Activated CD4-positive, CD25-positive, alpha-beta regulatory T cell (primary cell): ENCODE results near the gene NRGN.
"Not testable (repeated sequence)": the region's sequence is repeated elsewhere in the genome, so short reads cannot be mapped to it uniquely, and the experiment has no call there.

Source experiments
- DNase-seq, 4 experiments: peaks; one replicate each; lab custom pipeline; 2025; lab: John Stamatoyannopoulos, UW

NRGN gene

GRCh38 chr11:124757320-124757719, 17.6 kb downstream of the NRGN start:
- DNase-seq, result no peak

GRCh38 chr11:124758355-124759265, 18.9 kb downstream of the NRGN start:
- DNase-seq, result peak in 3 of 4 experiments; percentile 37 to 41 (median 40)

GRCh38 chr11:124759266-124760204, 19.8 kb downstream of the NRGN start:
- DNase-seq, result no peak

- no peak for DNase-seq
Measured at GRCh38 chr11:124760205-124760652, 20.5 kb downstream of the NRGN start.

DNA sequence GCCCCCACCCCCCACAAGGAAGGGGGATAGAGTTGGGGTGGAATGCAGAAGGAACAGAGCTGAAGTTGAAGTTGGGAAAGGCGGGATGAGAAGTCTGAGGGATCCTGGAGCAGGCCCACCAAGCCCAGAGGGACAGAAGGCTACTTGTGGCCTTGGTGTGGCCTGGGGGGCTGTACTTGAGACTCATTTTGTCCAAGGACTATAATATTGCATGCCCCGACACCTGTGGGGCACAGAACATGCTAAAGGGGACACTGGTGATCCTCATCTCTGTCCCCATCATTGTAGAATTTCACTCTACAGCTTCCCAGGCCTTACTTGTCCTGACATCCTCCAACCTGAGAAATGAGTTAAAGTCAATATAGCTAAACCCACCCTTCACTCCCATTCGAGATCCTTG, 21.1 kb downstream of the NRGN start:
- no peak for DNase-seq

DNA sequence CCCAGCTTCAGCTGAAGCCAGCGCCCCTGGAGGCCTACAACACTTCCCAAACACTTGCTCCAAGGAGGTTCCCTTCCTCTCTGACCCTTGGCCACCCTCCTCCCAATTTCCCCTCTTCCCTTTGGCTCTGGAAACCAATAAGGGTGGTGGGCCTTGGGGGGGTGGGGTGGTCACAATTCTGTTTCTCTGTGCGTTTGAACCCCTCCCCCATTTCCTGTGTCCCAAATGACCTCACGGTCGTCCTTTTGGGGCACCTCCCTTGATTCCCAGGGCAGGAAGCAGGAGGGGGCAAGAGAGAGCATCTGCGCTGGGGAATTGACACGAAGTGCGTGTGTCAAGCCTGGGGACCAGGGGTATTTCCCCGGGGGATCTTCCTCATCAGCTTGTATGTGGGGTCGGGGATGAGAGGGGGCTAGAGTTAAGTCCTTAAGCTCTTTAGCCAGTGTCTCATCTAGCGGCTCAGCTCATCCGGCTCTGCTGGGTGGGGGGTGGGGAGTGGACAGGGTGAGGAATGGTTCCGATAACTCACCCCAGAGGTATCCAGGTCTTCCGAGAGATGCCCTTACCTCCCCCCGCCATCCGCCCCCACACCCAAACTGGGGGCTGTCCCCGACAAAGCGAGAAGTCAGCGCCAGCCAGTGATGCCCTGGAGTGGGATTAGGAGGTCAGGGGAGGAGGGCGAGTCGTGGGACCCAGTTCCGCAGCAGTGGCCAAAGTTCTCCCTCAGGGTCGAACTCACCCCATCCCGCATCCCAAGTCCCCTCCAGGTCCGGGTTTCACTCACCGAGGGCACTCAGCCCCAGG, 21.8 kb downstream of the NRGN start:
- no peak for DNase-seq

GRCh38 chr11:124762105-124762623, 22.4 kb downstream of the NRGN start, which contains the start of gene ESAM:
Gene ESAM (minus strand): TSS chr11:124762290. CDS start chr11:124762154, 136 bp downstream.
- DNase-seq, result peak in 3 of 4 experiments; percentile 24 to 47 (median 36)

GRCh38 chr11:124762624-124763155, 22.9 kb downstream of the NRGN start:
- no peak for DNase-seq

GRCh38 chr11:124763156-124763947, 23.6 kb downstream of the NRGN start:
- DNase-seq, result peak; percentile 65 to 76 (median 76)

GRCh38 chr11:124766156-124766555, 26.4 kb downstream of the NRGN start:
- DNase-seq, result no peak

GRCh38 chr11:124768914-124769313, 29.2 kb downstream of the NRGN start:
- DNase-seq, result no peak

DNA sequence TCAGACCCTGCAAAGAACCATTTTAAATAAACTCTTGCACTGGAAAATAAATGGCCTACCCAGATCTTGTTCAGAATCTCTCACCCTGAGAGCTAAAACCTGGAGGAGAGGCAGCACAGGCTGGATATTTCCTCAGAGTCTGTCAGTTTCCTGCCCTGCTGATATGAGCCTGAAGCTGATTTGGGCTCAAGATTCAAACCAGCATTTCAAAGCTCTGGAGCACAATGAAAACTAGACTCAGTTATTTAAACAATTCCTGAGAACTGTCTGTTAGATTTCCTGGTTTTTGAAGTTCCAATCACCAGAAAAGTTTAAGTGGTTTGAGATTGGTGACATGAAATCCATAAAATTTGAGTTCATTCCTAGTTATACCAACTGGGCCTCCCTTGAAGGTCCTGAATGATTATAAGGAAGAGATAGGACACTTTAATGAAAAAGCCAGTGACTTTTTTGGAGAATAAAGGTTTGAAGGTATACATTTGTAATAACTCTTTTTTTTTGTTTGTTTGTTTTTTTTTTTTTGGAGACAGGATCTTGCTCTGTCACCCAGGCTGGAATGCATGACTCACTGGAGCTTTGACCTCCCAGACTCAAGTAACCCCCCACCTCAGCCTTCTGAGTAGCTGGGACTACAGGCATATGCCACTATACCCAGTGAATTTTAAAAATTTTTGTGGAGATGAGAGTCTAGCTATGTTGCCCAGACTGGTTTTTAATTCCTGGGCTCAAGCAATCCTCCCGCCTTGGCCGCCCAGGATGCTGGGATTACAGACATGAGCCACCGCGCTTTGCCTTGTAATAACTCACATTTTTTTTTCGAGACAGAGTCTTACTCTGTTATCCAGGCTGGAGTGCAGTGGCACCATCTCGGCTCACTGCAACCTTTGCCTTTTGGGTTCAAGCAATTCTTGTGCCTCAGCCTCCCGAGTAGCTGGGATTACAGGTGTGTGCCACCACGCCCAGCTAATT, 30.3 kb downstream of the NRGN start:
- DNase-seq, result no peak

- DNase-seq, result not testable (repeated sequence)
Measured at GRCh38 chr11:124770959-124771358, 31.2 kb downstream of the NRGN start.

GRCh38 chr11:124776865-124777645, 37.3 kb downstream of the NRGN start:
- no peak for DNase-seq

DNA sequence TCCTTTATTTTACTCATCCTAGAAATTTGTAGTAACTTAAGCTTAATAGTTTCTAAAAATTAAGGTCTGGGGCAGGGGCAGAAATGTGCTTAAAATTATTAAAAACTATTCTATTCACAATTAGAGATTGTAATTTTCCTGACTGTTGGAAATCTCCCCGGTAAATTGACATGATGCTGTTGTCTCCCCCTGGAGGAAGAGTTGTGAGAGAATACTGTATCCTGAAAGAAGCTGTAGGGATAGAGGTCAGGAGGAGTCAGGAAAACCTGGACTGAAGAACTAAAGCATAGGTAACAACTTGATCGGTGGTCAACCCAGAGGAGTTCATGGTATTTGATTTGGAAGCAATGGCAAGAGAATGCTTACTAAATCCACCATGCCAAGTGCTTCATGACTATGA, 38.5 kb downstream of the NRGN start:
- no peak for DNase-seq

GRCh38 chr11:124779568-124779967, 39.8 kb downstream of the NRGN start:
- DNase-seq, result no peak

DNA sequence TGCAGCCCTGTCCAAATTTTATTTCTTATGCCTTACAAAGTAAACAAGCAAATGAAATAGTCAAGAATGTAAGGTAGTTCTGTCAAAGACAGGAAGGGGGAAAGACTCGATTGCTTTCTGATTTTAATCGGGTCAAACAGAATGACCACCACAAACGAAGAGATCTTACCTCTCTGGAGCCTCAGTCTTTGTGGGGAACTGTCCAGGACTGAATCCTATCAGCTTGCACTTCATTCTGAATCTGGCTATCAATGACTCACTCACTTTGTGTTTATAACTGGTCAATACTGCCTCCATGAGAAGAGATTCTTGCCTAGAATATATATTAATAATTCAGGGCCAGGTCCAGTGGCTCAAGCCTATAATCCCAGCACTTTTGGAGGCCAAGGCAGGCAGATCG, 43.3 kb downstream of the NRGN start:
- no peak for DNase-seq

- DNase-seq, result no peak
Measured at GRCh38 chr11:124784051-124784450, 44.3 kb downstream of the NRGN start.
